Large intestine (tissue), 3 donors: ENCODE data around the gene AHCYL1. TPM values are rescaled to one million over a fixed set of nuclear protein-coding genes. Genes with fewer than 3 reads are reported as not detected.
A peak's percentile ranks its signal among the peaks of the same experiment; 100 is the strongest.

Experiments
- DNase-seq, 2 donors: peaks; one replicate each; pipeline versions ENCODE4 v3.0.0 to v3.0.0-alpha.2; 2013
- H3K27ac ChIP-seq: one replicate; pipeline ENCODE4 v1.5.1; 2013; ENCODE audit warnings: low read length
- H3K27me3 ChIP-seq: 2 replicates; pipeline ENCODE4 v1.6.1; 2013; ENCODE audit warnings: low read length; ENCODE audit not compliant: control insufficient read depth, insufficient read depth
- H3K36me3 ChIP-seq: 2 replicates; pipeline ENCODE4 v1.6.1; 2013; ENCODE audit warnings: low read length; ENCODE audit not compliant: control insufficient read depth, insufficient read depth
- H3K4me1 ChIP-seq: one replicate; pipeline ENCODE4 v1.6.1; 2013; ENCODE audit warnings: low read length; ENCODE audit not compliant: control insufficient read depth, insufficient read depth
- H3K4me3 ChIP-seq: one replicate; pipeline ENCODE4 v1.5.1; 2013; ENCODE audit warnings: low read length
- H3K9me3 ChIP-seq: one replicate; pipeline ENCODE4 v1.6.1; 2013; ENCODE audit warnings: mild to moderate bottlenecking, low read depth, low read length, moderate library complexity; ENCODE audit not compliant: control insufficient read depth
- WGBS: methylation state at CpG from one replicate; pipeline ENCODE4 v1.1.5; 2013; ENCODE audit warnings: low lambda C conversion rate; ENCODE audit not compliant: insufficient coverage; 5-methylcytosine and 5-hydroxymethylcytosine counted together
- polyA plus RNA-seq: library from polyadenylated mRNA; unstranded; fragments of 120-200 nt; gene quantifications from one replicate; pipeline ENCODE4 v1.2.1, GENCODE V29; 2013

AHCYL1 gene
- polyA plus RNA-seq, 1 donor, result 89.3 TPM

- no peak for DNase-seq
- Histone ChIP-seq H3K36me3 (peaks cover 68% of the 10 kb centered on the region), H3K27ac (no peak overlapping the region), H3K27me3 (no peaks in the 10 kb centered on the region), H3K9me3 (no peaks in the 10 kb centered on the region), H3K4me3 (no peak overlapping the region), H3K4me1 (peaks cover 9% of the 10 kb centered on the region)
- WGBS, result no CpG with 5 or more reads among the region's 6 CpGs
Observed at GRCh38 chr1:110059133-110059863, 74.7 kb downstream of the AHCYL1 start.

DNA sequence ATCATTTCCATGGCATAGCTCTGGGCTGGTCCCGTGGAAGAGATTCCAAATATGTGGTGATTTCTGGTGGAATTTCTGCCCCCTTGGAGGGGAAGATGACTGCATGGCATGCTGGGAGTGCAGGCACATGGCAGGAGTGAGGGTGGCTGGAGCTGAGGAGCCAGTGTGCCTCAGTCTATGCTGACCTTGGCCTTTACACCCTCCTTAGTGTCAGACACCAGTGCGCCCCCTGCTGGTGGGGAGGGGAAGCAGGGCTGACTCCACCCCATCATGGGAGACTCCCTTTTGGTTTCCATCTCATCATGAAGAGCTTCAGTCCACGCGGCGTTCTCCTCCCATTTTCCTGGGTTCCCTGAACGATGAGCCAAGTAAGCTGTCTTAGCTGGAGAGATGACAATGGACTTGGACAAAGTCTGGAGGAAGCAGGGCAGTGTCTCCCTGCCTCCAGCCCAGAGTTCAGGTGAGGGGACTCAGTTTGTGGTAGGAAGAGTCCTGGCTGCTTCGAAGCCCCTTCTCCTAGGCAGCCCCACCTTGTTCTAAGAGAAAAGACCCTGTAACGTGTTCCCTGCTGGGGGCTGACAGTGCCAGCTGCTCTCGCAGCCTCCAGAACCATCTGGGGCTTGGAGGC is 75.6 kb downstream of the AHCYL1 start:
- H3K4me3 ChIP-seq, result no peak overlapping the region
- H3K4me1 ChIP-seq, result peaks cover 9% of the 10 kb centered on the region
- no CpG with 5 or more reads among the region's 9 CpGs for WGBS
- peaks cover 59% of the 10 kb centered on the region for H3K36me3 ChIP-seq
- no peak overlapping the region for H3K27ac ChIP-seq
- H3K27me3 ChIP-seq, result peaks cover 7% of the 10 kb centered on the region
- no peaks in the 10 kb centered on the region for H3K9me3 ChIP-seq
- peak in 1 of 2 donors; percentile 18 for DNase-seq

GRCh38 chr1:110060662-110061060 is 76.1 kb downstream of the AHCYL1 start:
- no CpG with 5 or more reads among the region's 7 CpGs for WGBS
- Histone ChIP-seq H3K36me3 (peaks cover 54% of the 10 kb centered on the region), H3K27ac (no peak overlapping the region), H3K4me3 (no peak overlapping the region), H3K9me3 (no peaks in the 10 kb centered on the region), H3K4me1 (peaks cover 5% of the 10 kb centered on the region), H3K27me3 (peaks cover 12% of the 10 kb centered on the region)
- DNase-seq, result no peak

- H3K4me1 ChIP-seq, result no peaks in the 10 kb centered on the region
- H3K4me3 ChIP-seq, result no peak overlapping the region
- peaks cover 18% of the 10 kb centered on the region for H3K27me3 ChIP-seq
- no peaks in the 10 kb centered on the region for H3K9me3 ChIP-seq
- no peak overlapping the region for H3K27ac ChIP-seq
- WGBS, result 100% methylated on average over 2 of the region's 10 CpGs
- no peak for DNase-seq
- H3K36me3 ChIP-seq, result peaks cover 47% of the 10 kb centered on the region
Observed at GRCh38 chr1:110061341-110061740, 76.8 kb downstream of the AHCYL1 start.

GRCh38 chr1:110062612-110063011 is 78.0 kb downstream of the AHCYL1 start:
- DNase-seq, result no peak
- Histone ChIP-seq H3K9me3 (no peaks in the 10 kb centered on the region), H3K27me3 (peaks cover 30% of the 10 kb centered on the region), H3K36me3 (peaks cover 34% of the 10 kb centered on the region), H3K4me1 (peaks cover 3% of the 10 kb centered on the region), H3K4me3 (no peak overlapping the region), H3K27ac (no peak overlapping the region)
- no CpG with 5 or more reads among the region's 2 CpGs for whole genome bisulfite sequencing

DNA sequence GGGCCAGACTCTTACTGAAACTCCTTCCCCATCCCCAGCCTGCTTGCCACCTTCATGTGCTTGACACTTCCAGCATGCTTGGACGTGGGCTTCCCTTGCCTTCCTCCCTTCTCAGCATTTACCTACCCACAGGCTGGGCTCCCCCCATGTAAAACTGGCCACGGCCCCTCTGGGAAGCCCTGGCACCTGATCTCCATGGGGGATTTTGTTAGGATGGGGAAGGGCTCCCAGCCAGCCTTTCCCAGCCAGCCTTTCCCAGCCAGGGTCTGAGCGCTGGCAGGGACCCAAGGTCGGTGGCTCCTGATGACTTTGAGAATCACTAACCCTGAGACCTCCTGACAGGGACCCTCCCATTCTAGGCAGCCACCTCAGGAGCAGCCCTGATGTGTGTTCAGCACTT is 79.2 kb downstream of the AHCYL1 start:
- Histone ChIP-seq H3K4me1 (peaks cover 5% of the 10 kb centered on the region), H3K9me3 (peaks cover 8% of the 10 kb centered on the region), H3K36me3 (peaks cover 23% of the 10 kb centered on the region), H3K27me3 (peaks cover 42% of the 10 kb centered on the region), H3K27ac (no peak overlapping the region), H3K4me3 (no peak overlapping the region)
- no CpG with 5 or more reads among the region's 4 CpGs for WGBS
- DNase-seq, result no peak

DNA sequence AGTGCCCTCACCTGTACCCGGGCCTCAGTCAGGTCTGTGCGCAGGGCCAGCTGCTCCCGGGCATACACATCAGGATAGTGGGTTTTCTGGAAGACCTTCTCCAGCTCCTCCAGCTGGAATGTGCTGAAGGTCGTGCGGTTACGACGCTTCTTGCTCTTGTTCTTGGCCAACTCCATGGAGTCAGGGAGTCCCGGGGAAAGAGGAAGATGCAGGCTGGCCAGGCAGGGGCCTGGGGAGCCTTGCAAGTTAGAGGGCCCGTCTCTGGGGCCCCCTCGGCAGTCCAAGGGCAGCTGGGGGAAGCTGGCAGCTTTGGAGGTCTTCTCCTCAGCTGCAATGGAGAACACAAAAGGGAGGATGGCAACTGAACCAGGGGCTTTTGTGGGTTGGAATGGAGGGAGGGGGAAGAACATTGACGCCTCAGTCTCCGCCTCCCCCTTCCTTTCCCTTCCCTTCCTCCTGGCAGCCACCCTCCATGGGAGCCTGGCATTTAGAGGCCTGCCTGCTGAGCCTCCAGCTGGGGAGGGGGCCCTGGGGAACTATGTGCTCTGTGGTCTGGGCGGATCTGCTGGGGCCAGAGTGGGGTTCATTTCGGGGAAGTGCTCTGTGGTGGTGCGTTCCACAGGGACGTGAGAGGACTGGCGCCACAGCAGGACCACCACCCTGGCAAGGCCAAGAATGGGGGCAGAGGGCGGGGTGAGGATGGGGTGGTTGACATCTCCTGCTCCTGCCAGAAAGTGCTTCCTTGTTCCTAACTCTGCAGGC is 80.2 kb downstream of the AHCYL1 start:
- peaks cover 5% of the 10 kb centered on the region for H3K4me1 ChIP-seq
- peaks cover 18% of the 10 kb centered on the region for H3K9me3 ChIP-seq
- H3K36me3 ChIP-seq, result peaks cover 17% of the 10 kb centered on the region
- DNase-seq, result no peak
- H3K27me3 ChIP-seq, result peaks cover 52% of the 10 kb centered on the region
- no peak overlapping the region for H3K4me3 ChIP-seq
- H3K27ac ChIP-seq, result no peak overlapping the region
- no CpG with 5 or more reads among the region's 18 CpGs for WGBS

GRCh38 chr1:110065841-110066240 is 81.3 kb downstream of the AHCYL1 start:
- no peak overlapping the region for H3K4me3 ChIP-seq
- H3K27me3 ChIP-seq, result peaks cover 59% of the 10 kb centered on the region
- no peak for DNase-seq
- WGBS, result no CpG with 5 or more reads among the region's 5 CpGs
- H3K27ac ChIP-seq, result no peak overlapping the region
- H3K9me3 ChIP-seq, result peaks cover 21% of the 10 kb centered on the region
- peaks cover 5% of the 10 kb centered on the region for H3K4me1 ChIP-seq
- H3K36me3 ChIP-seq, result peaks cover 7% of the 10 kb centered on the region

DNA sequence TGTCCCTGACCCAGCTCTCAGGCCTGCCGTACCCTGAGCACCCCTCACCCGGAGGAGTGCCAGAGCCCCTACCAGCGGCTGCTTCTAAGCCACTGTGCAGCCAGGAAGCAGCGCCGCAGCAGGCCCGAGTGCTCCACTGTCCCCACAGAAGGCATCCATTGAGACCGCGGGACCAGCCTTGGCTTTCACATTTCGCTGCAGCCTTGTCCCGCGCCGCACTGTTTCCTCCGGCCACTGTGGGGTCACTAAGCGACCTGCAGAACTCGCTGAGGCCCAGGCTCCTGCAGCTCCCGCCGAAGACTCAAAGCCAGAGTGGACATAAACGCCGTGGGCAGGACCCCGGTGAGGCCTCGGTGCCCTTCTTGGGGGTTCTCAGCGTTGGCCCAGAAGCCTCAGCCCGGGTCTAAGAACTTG is 82.9 kb downstream of the AHCYL1 start:
- DNase-seq, result no peak
- H3K4me3 ChIP-seq, result no peak overlapping the region
- WGBS, result no CpG with 5 or more reads among the region's 23 CpGs
- peaks cover 5% of the 10 kb centered on the region for H3K4me1 ChIP-seq
- peaks cover 21% of the 10 kb centered on the region for H3K9me3 ChIP-seq
- H3K27me3 ChIP-seq, result peaks cover 76% of the 10 kb centered on the region
- no peak overlapping the region for H3K27ac ChIP-seq
- no peaks in the 10 kb centered on the region for H3K36me3 ChIP-seq

DNA sequence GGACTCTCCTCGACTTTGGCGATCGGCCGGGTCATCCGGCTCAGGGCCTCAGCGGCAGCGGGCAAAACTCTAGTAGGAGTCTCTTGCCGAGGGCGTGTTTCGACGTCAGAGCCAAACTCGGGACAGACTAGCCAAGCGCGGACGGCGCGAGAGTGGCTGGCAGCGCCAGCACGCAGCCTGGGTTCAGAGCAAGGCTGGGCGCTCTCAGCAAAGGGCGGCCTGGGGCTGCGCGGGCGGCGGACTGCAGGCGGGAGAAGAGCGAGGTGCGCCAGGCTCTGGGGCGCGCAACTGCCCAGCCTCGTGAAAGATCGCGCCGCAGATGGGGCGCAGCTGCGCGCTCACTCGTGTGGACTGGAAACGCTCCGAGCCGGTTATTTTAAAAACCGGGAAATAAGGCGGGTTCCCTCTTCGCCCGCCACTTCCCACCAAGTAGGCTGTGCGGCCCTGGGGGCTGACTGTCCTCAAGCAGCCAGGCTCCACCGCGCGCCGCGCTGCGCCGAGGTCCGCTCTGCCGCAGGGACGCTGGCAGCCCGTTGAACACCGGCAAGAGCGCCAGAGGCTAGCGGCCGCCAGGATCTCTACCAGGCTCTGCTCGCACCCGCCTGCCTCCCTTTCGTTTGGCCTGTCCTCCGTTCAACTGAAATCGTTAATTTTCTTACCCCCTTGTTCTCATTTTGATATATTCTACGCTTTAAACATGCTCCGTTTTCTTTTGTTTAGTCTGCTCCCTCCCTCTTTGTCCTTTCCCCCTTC is 83.5 kb downstream of the AHCYL1 start:
- no peak overlapping the region for H3K4me3 ChIP-seq
- H3K4me1 ChIP-seq, result peaks cover 5% of the 10 kb centered on the region
- peaks cover 21% of the 10 kb centered on the region for H3K9me3 ChIP-seq
- H3K27ac ChIP-seq, result no peak overlapping the region
- peak in 1 of 2 donors; percentile 25 for DNase-seq
- peaks cover 81% of the 10 kb centered on the region for H3K27me3 ChIP-seq
- 0% methylated on average over 7 of the region's 68 CpGs for whole genome bisulfite sequencing
- no peaks in the 10 kb centered on the region for H3K36me3 ChIP-seq
